LNCAP (cell line): ENCODE measurements around the gene SRSF5.

Experiments
- TF ChIP-seq, protein P1 (sequence below): fragments of 450-650 bp; IDR thresholded peaks from 2 replicates; pipeline ENCODE4 v1.5.1; 2017; ENCODE audit warnings: mild to moderate bottlenecking

Gene SRSF5

GRCh38 chr14:69766984-69767368 is at the start of gene SRSF5:
SRSF5 (plus strand) TSS chr14:69767142; CDS start chr14:69768157, 1,015 bp downstream.
- TF ChIP-seq, protein P1, sequence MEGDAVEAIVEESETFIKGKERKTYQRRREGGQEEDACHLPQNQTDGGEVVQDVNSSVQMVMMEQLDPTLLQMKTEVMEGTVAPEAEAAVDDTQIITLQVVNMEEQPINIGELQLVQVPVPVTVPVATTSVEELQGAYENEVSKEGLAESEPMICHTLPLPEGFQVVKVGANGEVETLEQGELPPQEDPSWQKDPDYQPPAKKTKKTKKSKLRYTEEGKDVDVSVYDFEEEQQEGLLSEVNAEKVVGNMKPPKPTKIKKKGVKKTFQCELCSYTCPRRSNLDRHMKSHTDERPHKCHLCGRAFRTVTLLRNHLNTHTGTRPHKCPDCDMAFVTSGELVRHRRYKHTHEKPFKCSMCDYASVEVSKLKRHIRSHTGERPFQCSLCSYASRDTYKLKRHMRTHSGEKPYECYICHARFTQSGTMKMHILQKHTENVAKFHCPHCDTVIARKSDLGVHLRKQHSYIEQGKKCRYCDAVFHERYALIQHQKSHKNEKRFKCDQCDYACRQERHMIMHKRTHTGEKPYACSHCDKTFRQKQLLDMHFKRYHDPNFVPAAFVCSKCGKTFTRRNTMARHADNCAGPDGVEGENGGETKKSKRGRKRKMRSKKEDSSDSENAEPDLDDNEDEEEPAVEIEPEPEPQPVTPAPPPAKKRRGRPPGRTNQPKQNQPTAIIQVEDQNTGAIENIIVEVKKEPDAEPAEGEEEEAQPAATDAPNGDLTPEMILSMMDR: no peak

DNA sequence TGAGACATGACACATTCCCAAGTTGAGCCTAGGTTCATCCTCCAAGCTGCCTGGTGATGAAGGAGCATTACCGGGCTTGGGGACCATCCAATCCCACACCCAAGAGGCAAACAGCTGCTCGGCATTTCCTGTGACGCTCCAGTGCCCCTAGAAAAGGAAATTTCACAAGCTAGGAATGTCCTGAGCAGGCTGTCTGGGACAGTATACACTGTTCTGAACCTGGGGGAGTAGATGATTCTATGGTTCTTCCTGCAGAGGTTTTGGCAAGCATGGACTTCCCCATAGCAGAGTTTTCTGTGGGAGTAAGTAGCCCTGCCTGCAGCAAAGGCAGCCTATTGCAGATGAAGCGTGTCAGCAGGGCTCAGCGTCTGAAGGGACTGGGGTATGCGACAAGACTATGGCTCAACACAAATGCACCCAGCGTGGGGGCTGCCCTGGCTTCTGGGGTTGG is 47.4 kb upstream of the SRSF5 start:
- TF ChIP-seq, protein P1: no peak

GRCh38 chr14:69720912-69721311 is 46.0 kb upstream of the SRSF5 start:
- TF ChIP-seq, protein P1: no peak

GRCh38 chr14:69726761-69727511 is 40.0 kb upstream of the SRSF5 start:
- TF ChIP-seq, protein P1: peak; percentile 97

DNA sequence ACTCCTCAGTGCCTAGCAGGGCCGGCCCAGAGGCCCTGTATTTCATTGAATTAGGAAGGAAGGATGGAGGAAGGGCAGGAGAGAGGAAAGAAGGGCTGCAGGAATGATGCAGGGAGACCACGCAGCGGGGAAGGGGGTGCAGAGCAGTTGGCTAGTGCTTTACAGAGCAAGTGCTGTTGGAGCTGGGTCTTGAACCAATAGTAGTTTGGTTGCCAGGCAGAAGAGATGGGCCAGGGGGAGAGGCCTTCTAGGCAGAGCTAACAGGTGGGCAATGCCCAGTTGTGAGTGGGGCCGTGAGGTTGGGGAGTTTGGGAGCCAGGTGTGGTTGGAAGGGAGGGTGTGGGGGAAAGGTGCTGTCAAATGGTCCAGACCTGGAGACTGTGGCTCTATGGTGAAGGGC is 39.1 kb upstream of the SRSF5 start:
- TF ChIP-seq, protein P1: no peak

GRCh38 chr14:69741055-69741454 is 25.9 kb upstream of the SRSF5 start:
- TF ChIP-seq, protein P1: no peak

DNA sequence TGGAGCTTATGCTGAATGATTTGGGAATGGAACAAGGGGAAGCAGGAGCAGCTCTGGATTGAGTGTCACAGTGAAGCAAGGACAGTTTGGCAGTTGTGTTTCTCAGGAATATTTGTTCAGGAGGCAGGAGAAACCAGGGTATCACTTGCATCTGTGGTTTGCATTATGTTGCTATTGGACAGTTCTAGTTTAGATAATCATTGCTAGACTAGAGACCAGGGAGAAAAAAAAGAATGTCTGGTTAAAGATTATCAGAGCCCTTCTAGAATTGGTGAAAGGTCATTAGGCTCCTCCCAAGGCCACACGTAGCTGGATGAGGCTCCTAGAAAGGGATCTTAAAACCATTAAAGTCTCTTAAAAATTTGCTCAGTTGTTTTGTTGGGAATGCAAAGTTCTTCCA is 17.0 kb upstream of the SRSF5 start:
- TF ChIP-seq, protein P1: no peak

GRCh38 chr14:69750495-69750894 is 16.4 kb upstream of the SRSF5 start:
- TF ChIP-seq, protein P1: no peak
